IPS-20b (cell line): ENCODE measurements around the gene GPR78.

Experiments used
- H3K27ac ChIP-seq: one replicate; pipeline ENCODE4 v1.5.1; 2013; ENCODE audit warnings: low read length
- H3K27me3 ChIP-seq: 2 replicates; pipeline ENCODE4 v1.6.1; 2013; ENCODE audit warnings: mild to moderate bottlenecking, low read length, inconsistent platforms; ENCODE audit not compliant: insufficient read depth
- H3K36me3 ChIP-seq: 2 replicates; pipeline ENCODE4 v1.6.1; 2013; ENCODE audit warnings: low read depth, mild to moderate bottlenecking, inconsistent platforms, low read length, moderate library complexity; ENCODE audit not compliant: insufficient read depth
- H3K4me1 ChIP-seq: 2 replicates; pipeline ENCODE4 v1.6.1; 2013; ENCODE audit warnings: mild to moderate bottlenecking, control low read depth, inconsistent platforms, low read length, moderate library complexity; ENCODE audit not compliant: insufficient read depth
- H3K4me3 ChIP-seq: 2 replicates; pipeline ENCODE4 v1.5.1; 2013; ENCODE audit warnings: mild to moderate bottlenecking, low read length, inconsistent platforms
- H3K9ac ChIP-seq: 2 replicates; pipeline ENCODE4 v1.6.1; 2013; ENCODE audit warnings: low read depth, mild to moderate bottlenecking, inconsistent platforms, low read length, moderate library complexity
- H3K9me3 ChIP-seq: 2 replicates; pipeline ENCODE4 v1.6.1; 2013; ENCODE audit warnings: mild to moderate bottlenecking, low read depth, low read length, inconsistent platforms; ENCODE audit not compliant: insufficient read depth

The GPR78 gene

DNA sequence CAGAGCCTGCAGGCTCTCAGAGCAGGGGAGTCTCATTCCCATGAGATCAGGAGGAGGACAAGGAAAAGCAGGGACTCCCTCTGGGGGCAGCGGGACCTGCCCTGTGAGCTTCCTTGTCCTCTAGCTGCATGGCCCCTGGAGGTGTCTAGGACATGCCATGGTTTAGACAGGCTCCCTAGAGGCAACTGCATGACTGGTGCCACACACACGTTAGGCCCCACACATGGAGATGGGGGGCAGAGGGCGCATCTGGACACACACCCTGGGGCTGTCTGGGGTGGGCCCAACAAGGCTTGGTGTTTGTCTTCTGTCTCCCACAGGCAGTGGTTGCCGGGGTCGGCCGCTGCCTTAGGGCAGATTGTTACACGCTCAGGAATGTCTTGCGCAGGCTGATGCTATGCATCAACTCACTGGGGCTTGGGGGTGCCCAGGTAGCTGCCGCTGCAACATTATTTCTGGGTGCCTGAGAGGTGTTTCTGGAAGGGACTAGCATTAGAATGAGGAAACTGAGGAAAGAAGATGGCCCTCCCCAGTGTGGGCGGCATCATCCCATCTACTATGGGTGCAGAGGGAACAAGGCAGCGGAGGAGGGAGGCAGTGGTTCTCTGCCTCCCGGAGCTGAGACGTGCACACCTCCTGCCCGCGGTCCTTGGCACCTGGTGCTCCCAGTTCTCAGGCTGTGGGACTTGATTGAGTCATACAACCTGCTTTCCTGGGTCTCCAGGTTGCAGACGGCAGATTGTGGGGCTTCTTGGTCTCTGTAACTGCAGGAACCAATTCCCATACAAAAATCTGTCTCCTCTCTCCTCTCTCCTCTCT is 32.1 kb upstream of the GPR78 start:
- Histone ChIP-seq H3K27me3 (0 out of 2 replicates have a peak, but pooled peaks cover 6% of the 10 kb centered on the region), H3K9ac (no peak overlapping the region), H3K27ac (no peak overlapping the region), H3K4me1 (0 out of 2 replicates have a peak, but pooled peaks cover 2% of the 10 kb centered on the region), H3K4me3 (no peak overlapping the region), H3K36me3 (no peaks in the 10 kb centered on the region), H3K9me3 (no peaks in the 10 kb centered on the region)

DNA sequence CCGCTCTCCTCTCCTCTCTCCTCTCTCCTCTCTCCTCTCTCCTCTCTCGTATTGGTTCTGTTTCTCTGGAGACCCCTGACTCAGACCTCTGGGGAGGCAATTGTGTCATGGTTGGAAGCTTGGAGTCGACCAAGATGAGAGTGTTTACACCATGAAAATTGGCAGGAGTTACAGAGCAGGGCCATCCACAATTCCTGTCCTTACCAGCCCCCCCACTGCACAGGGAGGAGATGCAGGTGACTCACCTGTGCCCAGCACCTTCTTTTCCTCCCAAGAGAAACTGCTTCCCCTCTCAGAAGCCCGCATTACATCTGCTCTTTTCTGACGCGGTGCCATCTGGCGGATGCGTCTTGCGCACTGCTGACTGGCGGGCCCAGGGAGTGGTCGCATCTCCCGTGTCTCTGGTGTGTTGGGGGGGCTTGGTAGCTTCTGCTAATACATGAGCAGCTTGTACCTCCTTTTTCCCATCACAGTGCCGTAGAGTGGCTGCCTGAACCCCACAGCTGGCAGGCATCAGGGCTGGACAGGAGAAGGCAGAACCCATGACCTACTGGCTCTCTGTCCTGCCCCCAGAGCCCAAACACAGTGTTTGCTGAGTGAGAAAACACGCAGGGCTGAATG is 31.4 kb upstream of the GPR78 start:
- 0 out of 2 replicates have a peak, but pooled peaks cover 6% of the 10 kb centered on the region for H3K27me3 ChIP-seq
- H3K9ac ChIP-seq, result no peak overlapping the region

DNA sequence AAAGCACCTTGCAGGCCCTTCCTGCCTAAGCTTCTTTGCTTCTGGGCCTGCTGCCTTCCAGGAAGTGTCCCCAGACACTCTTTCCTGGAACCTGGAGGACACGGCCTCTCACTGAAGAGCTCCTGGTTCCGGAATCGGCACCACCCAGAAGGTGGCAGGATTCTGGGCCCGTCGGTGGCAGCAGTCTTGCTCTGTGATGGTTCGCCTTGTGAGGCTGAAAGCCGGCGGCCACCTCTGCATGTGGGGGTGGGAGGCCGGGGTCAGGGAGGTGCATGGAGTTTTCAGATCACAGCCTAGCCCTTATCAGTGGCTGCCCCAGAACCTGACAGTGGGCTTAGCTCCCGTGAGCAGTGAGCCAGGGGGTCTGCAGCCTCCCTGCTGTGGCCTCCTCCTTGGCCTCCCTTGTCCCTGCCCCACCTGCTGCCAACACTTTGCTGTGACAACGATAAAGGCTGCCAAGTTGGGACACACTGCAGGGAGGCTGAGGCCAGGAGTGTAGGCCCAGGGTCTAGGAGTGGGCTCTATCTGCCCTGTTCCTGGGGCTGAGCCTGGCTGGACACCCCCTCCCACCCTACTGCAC is 30.8 kb upstream of the GPR78 start:
- Histone ChIP-seq H3K36me3 (no peaks in the 10 kb centered on the region), H3K9ac (no peak overlapping the region), H3K27me3 (0 out of 2 replicates have a peak, but pooled peaks cover 6% of the 10 kb centered on the region), H3K27ac (no peak overlapping the region), H3K4me3 (no peak overlapping the region), H3K9me3 (no peaks in the 10 kb centered on the region), H3K4me1 (0 out of 2 replicates have a peak, but pooled peaks cover 2% of the 10 kb centered on the region)

More for the DNA sequence above, 31.4 kb upstream of the GPR78 start:
- H3K36me3 ChIP-seq, result no peaks in the 10 kb centered on the region
- no peak overlapping the region for H3K4me3 ChIP-seq
- H3K4me1 ChIP-seq, result 0 out of 2 replicates have a peak, but pooled peaks cover 2% of the 10 kb centered on the region
- H3K9me3 ChIP-seq, result no peaks in the 10 kb centered on the region
- no peak overlapping the region for H3K27ac ChIP-seq

DNA sequence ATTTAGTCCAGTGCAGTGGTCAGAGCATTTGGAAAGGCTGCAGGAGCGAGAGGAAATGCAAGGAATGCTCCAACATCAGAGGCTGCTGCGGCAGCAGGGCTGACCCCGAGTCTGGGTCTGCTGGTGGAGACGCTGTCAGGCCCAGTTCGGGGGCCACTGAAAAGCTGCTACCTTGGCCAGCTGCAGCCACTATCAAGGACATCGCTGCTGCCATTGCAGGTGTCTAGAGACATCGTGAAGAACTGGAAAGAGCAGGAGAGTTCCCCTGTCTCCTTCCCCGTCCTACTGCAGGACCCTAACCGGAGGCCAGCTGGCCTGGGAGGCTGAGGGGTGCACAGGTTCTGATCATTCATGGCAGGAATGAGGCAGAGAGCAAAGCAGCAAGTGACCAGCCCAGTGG is 29.5 kb upstream of the GPR78 start:
- Histone ChIP-seq H3K27me3 (0 out of 2 replicates have a peak, but pooled peaks cover 6% of the 10 kb centered on the region), H3K4me1 (no peaks in the 10 kb centered on the region), H3K9ac (no peak overlapping the region)

DNA sequence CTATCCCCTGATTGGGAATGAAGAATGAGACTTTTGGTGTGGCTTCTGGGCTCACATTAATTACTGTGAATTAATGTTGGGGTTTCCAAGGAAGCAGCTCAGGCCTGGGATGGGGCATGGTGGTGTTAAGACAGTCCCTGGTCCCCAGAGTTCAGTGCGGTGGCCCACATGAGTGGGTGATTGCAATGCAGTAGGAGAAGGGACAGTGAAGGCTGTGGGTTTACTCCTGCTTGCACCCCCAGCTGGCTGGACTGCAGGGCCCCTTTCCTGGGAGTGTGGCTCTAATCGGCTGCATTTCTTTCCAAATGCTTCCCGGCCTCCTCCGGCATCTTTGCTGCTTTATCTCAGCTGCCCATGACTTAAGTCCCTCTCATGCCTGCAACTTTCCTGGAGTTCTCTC is 28.2 kb upstream of the GPR78 start:
- H3K4me1 ChIP-seq, result no peaks in the 10 kb centered on the region
- H3K36me3 ChIP-seq, result no peaks in the 10 kb centered on the region
- H3K27me3 ChIP-seq, result no peaks in the 10 kb centered on the region
- no peak overlapping the region for H3K27ac ChIP-seq
- no peaks in the 10 kb centered on the region for H3K9me3 ChIP-seq
- H3K4me3 ChIP-seq, result no peak overlapping the region
- no peak overlapping the region for H3K9ac ChIP-seq

More for the DNA sequence above, 29.5 kb upstream of the GPR78 start:
- Histone ChIP-seq H3K36me3 (no peaks in the 10 kb centered on the region), H3K9me3 (no peaks in the 10 kb centered on the region), H3K27ac (no peak overlapping the region), H3K4me3 (no peak overlapping the region)

DNA sequence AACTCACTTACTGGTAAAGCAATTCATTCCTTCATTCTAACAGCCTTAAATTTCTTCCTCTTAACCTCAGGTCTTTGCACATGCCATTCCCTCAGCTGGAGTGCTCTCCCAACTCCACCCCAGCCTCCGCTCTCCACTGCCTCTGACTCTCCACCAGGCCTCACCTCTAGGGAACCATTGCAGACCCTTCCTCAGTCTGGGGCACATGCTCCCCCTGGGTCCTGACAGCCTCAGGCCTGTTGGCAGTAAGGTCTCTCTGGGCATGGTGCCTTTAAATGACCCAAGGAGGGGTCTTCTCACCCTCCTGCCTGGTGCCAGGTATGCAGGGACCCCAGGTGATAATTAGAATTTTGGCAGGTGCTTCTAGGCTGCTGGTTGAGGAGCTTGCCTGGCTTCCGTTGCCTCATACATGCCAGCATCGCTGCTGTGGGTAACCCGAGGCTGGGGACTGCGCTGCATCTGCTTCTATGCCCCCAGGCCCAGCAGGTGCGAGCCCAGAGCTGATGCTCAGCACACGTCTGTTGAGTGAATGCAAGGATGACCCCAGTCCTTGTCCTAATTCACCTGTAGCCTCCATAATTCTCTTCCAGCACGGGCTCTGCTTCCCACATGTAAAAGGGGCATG is 27.5 kb upstream of the GPR78 start:
- no peaks in the 10 kb centered on the region for H3K36me3 ChIP-seq
- no peaks in the 10 kb centered on the region for H3K27me3 ChIP-seq
- H3K9me3 ChIP-seq, result no peaks in the 10 kb centered on the region
- no peaks in the 10 kb centered on the region for H3K4me1 ChIP-seq
- H3K27ac ChIP-seq, result no peak overlapping the region
- no peak overlapping the region for H3K4me3 ChIP-seq
- H3K9ac ChIP-seq, result no peak overlapping the region

DNA sequence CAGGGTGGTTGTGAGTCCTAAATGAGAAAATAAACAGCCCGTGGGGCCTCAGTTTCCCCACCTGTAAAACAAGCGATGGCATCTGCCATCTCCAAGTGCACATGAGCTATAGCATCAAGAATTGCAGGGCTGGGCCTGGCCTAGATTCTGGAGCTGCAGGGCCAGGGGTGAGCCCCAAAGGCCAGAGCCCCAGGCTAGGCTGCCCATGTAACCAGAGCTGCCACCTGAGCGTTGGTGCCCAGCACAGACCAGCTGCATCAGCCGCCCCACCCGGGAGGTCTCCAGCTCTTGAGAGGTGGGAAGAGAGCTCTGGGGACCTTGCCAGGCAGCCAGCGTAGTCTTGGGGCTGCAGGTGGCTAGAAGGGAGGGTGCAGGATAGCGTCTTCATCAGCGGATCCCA is 27.0 kb upstream of the GPR78 start:
- no peak overlapping the region for H3K4me3 ChIP-seq
- no peaks in the 10 kb centered on the region for H3K9me3 ChIP-seq
- no peak overlapping the region for H3K9ac ChIP-seq
- no peak overlapping the region for H3K27ac ChIP-seq
- H3K4me1 ChIP-seq, result no peaks in the 10 kb centered on the region
- H3K27me3 ChIP-seq, result no peaks in the 10 kb centered on the region
- H3K36me3 ChIP-seq, result no peaks in the 10 kb centered on the region

DNA sequence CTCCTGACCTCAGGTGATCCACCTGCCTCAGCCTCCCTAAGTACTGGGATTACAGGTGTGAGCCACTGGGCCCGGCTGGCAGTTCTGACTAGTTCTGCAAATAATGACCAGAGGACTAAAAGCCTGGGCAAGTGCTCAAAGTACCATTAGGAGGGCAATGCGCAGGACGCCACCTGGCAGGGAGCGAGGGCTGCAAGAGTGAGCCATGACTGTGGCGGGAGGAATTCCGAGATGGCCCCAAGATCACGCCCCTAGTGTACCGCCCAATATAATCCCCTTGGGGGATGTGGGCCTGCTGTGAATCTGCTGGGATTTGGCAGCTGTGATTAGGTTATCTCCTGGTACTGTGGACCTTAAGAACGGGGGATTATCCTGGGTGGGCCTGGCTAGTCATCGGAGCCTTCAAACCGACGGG is 26.2 kb upstream of the GPR78 start:
- H3K27me3 ChIP-seq, result no peaks in the 10 kb centered on the region
- no peaks in the 10 kb centered on the region for H3K9me3 ChIP-seq
- H3K4me3 ChIP-seq, result no peak overlapping the region
- no peak overlapping the region for H3K27ac ChIP-seq
- H3K4me1 ChIP-seq, result no peaks in the 10 kb centered on the region
- H3K36me3 ChIP-seq, result no peaks in the 10 kb centered on the region
- H3K9ac ChIP-seq, result no peak overlapping the region

DNA sequence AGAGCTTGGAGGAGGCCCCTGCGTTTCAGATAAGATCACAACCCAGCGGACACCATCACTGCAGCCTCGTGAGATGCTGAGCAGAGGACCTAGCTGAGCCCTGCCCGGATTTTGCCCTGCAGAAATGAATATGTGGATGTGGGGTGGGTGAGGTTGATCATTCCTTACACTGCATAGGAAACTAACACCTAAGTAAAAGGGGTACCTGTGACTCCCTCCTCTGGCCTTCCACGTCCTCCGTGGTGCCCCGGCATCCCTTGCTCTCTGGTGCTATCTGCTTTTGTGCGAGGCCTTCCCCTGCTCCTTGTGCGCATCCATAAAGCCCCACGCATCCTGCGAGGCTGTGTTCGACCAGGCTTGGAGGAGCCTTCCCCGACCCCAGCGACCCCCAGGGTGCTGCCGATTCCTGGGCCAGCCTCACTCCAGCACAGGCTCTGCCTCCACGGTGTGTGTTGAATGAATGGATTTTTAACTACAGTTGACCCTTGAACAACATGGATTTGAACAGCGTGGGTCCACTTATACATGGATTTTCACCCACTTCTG is 25.6 kb upstream of the GPR78 start:
- Histone ChIP-seq H3K36me3 (no peaks in the 10 kb centered on the region), H3K4me1 (no peaks in the 10 kb centered on the region), H3K9me3 (no peaks in the 10 kb centered on the region), H3K27me3 (no peaks in the 10 kb centered on the region), H3K4me3 (no peak overlapping the region), H3K27ac (no peak overlapping the region), H3K9ac (no peak overlapping the region)

DNA sequence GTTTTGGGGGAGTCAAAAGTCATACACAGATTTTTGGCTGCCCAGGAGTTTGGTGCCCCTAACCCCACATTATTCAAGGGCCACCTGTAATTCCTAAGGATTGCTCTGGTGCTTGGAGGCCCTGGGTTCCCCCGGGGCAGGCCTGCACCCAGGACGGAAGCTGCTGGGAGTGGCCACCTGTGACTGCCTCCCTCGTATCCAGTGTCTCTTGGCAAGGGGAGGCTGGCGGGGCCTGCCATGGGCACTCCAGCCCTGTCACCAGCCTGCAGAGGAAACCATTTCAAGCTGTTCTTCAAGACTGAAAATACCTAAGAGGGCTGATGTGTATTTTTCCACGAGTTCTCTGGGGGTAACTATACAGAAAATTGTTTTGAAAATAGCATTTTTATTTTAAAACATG is 24.5 kb upstream of the GPR78 start:
- no peaks in the 10 kb centered on the region for H3K9me3 ChIP-seq
- H3K27ac ChIP-seq, result no peak overlapping the region
- no peaks in the 10 kb centered on the region for H3K27me3 ChIP-seq
- no peak overlapping the region for H3K4me3 ChIP-seq
- H3K9ac ChIP-seq, result no peak overlapping the region
- no peaks in the 10 kb centered on the region for H3K36me3 ChIP-seq
- no peaks in the 10 kb centered on the region; the same call in 1 of the 2 replicates for H3K4me1 ChIP-seq

DNA sequence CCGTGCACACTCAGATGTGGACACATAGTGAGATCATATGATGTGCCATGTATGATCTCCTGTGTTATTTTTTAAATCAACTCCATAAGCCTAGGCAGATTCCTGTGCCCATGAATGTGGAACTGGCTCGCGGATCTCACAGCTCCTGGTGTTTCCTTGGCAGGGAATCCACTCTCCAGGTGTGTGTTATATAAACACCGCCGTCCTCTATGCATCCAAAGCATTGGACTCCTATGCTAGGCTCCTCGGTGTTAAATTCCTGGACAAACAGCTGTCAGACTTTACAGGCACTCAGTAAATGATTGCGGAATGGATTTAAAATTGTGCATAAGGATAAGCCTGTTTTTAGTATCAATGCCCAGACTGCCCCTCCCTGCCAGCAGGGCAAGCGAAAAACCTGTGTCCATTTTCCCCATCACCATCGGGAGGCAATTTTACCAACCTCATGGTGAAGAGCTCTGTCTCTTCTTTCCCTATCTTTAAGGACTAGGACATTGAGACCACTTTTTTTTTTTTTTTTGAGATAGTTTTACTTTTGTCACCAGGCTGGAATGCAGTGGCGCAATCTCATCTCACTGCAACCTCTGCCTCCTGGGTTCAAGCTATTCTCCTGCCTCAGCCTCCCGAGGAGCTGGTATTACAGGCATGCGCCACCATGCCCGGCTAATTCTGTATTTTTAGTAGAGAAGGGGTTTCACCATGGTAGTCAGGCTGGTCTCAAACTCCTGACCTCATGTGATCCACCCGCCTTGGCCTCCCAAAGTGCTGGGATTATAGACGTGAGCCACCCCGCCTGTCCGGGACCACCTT is 23.6 kb upstream of the GPR78 start:
- H3K27me3 ChIP-seq, result no peaks in the 10 kb centered on the region
- H3K9ac ChIP-seq, result no peak overlapping the region
- H3K4me1 ChIP-seq, result no peaks in the 10 kb centered on the region; the same call in 1 of the 2 replicates
- H3K36me3 ChIP-seq, result no peaks in the 10 kb centered on the region
- H3K9me3 ChIP-seq, result no peaks in the 10 kb centered on the region
- no peak overlapping the region for H3K4me3 ChIP-seq
- no peak overlapping the region for H3K27ac ChIP-seq
